ENCODE results near the gene KBTBD13.

GRCh38 chr15:65048241-65048640 is 28.3 kb upstream of the KBTBD13 start:
- TF ChIP-seq, protein P1, sequence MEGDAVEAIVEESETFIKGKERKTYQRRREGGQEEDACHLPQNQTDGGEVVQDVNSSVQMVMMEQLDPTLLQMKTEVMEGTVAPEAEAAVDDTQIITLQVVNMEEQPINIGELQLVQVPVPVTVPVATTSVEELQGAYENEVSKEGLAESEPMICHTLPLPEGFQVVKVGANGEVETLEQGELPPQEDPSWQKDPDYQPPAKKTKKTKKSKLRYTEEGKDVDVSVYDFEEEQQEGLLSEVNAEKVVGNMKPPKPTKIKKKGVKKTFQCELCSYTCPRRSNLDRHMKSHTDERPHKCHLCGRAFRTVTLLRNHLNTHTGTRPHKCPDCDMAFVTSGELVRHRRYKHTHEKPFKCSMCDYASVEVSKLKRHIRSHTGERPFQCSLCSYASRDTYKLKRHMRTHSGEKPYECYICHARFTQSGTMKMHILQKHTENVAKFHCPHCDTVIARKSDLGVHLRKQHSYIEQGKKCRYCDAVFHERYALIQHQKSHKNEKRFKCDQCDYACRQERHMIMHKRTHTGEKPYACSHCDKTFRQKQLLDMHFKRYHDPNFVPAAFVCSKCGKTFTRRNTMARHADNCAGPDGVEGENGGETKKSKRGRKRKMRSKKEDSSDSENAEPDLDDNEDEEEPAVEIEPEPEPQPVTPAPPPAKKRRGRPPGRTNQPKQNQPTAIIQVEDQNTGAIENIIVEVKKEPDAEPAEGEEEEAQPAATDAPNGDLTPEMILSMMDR (IDR thresholded peaks at IDR 0.05), result no peak
- TF ChIP-seq POLR2A (IDR thresholded peaks at IDR 0.05) (no peak), POLR2AphosphoS5 (IDR thresholded peaks at IDR 0.05) (no peak)
